Chondrocyte (in vitro differentiated cells): Measurements from ENCODE around the gene CRYBA1. TPM values are rescaled to one million over a fixed set of nuclear protein-coding genes. Genes with fewer than 3 reads are reported as not detected.

Experiments used
- DNase-seq: peaks from one replicate; pipeline ENCODE4 v3.0.0; 2021; ENCODE audit warnings: mixed read lengths, low spot score
- H3K27ac Mint-ChIP-seq: one replicate; pipeline ENCODE4 v1.8.0; 2021; ENCODE audit warnings: mild to moderate bottlenecking, moderate library complexity, mixed read lengths; ENCODE audit not compliant: unreplicated experiment
- H3K27me3 Mint-ChIP-seq: 2 replicates; pipeline ENCODE4 v1.8.0; 2021; ENCODE audit warnings: low read depth, mixed read lengths
- H3K36me3 Mint-ChIP-seq: 2 replicates; pipeline ENCODE4 v1.8.0; 2021; ENCODE audit warnings: low read depth, mixed read lengths
- H3K4me1 Mint-ChIP-seq: 2 replicates; pipeline ENCODE4 v1.8.0; 2021; ENCODE audit warnings: low read depth, mild to moderate bottlenecking, mixed read lengths
- H3K4me3 Mint-ChIP-seq: one replicate; pipeline ENCODE4 v1.8.0; 2021; ENCODE audit warnings: mild to moderate bottlenecking, moderate library complexity, mixed read lengths; ENCODE audit not compliant: unreplicated experiment
- H3K9me3 Mint-ChIP-seq: 2 replicates; pipeline ENCODE4 v1.8.0; 2021; ENCODE audit warnings: low read depth, mixed read lengths
- CTCF ChIP-seq: fragments of 200-600 bp; sonication (generic); IDR thresholded peaks from 2 replicates; pipeline ENCODE4 v1.5.0; 2021; ENCODE audit warnings: antibody characterized with exemption, mild to moderate bottlenecking, moderate library complexity
- total RNA-seq: library from RNA; stranded (reverse); gene quantifications from 3 replicates; pipeline ENCODE4 v1.2.1, GENCODE V29; 2021

The CRYBA1 gene
- total RNA-seq, 1 donor from 2014 or later, result not detected

GRCh38 chr17:29292071-29292991, 45.7 kb downstream of the CRYBA1 start:
- H3K9me3 Mint-ChIP-seq, result no peaks in the 10 kb centered on the region
- H3K4me1 Mint-ChIP-seq, result peaks cover 56% of the 10 kb centered on the region
- H3K27ac Mint-ChIP-seq, result peak overlapping the region; percentile 100
- TF ChIP-seq CTCF, result no peak
- H3K27me3 Mint-ChIP-seq, result no peaks in the 10 kb centered on the region
- no peak for DNase-seq
- H3K4me3 Mint-ChIP-seq, result peak overlapping the region; percentile 100
- peaks cover 9% of the 10 kb centered on the region for H3K36me3 Mint-ChIP-seq

GRCh38 chr17:29292992-29293889, 46.6 kb downstream of the CRYBA1 start:
- Mint-ChIP-seq H3K9me3 (no peaks in the 10 kb centered on the region), H3K27ac (peak overlapping the region; percentile 100), H3K4me1 (peaks cover 46% of the 10 kb centered on the region), H3K4me3 (peak overlapping the region; percentile 100), H3K27me3 (no peaks in the 10 kb centered on the region), H3K36me3 (peaks cover 8% of the 10 kb centered on the region)
- no peak for DNase-seq
- no peak for TF ChIP-seq CTCF

- peaks cover 38% of the 10 kb centered on the region for H3K4me1 Mint-ChIP-seq
- H3K27ac Mint-ChIP-seq, result peak within 1 kb of the TSS; percentile 100
- TF ChIP-seq CTCF, result peak; percentile 44
- H3K9me3 Mint-ChIP-seq, result no peaks in the 10 kb centered on the region
- peak; percentile 99 for DNase-seq
- peak within 1 kb of the TSS; percentile 100 for H3K4me3 Mint-ChIP-seq
- H3K27me3 Mint-ChIP-seq, result no peaks in the 10 kb centered on the region
- peaks cover 6% of the 10 kb centered on the region for H3K36me3 Mint-ChIP-seq
Observed at GRCh38 chr17:29293890-29294579, 47.4 kb downstream of the CRYBA1 start, which contains the start of gene NUFIP2. Gene NUFIP2, minus strand, starts transcription at chr17:29294148. Its CDS starts 89 bp downstream, at chr17:29294059.

GRCh38 chr17:29294580-29294900, 47.9 kb downstream of the CRYBA1 start:
- no peaks in the 10 kb centered on the region for H3K9me3 Mint-ChIP-seq
- no peak for DNase-seq
- no peak for TF ChIP-seq CTCF

More at GRCh38 chr17:29294580-29294900, 47.9 kb downstream of the CRYBA1 start:
- Mint-ChIP-seq H3K4me3 (peak overlapping the region; percentile 100), H3K36me3 (peaks cover 4% of the 10 kb centered on the region), H3K27me3 (no peaks in the 10 kb centered on the region), H3K27ac (peak overlapping the region; percentile 100), H3K4me1 (peaks cover 33% of the 10 kb centered on the region)
